Spleen (tissue), 7 donors: ENCODE measurements around the gene DCST1.

Source experiments
- POLR2A ChIP-seq, 3 donors: fragments of 450-650 bp; IDR thresholded peaks; one replicate each; pipeline ENCODE4 v1.5.1; 2017; ENCODE audit warnings: antibody characterized with exemption in 3 of 3, mild to moderate bottlenecking in 1 of 3
- POLR2AphosphoS5 ChIP-seq, 3 donors: sonication (generic); formaldehyde crosslinking; IDR thresholded peaks; one replicate each; pipeline ENCODE4 v1.5.1; 2017; ENCODE audit warnings: antibody characterized with exemption in 3 of 3
- TF ChIP-seq, protein P1 (sequence below), 11 experiments: fragments of 200-600 bp in 7 of 11; fragments of 450-650 bp in 4 of 11; sonication (generic) in 4 of 11; IDR thresholded peaks in 8 of 11; conservative IDR thresholded peaks in 3 of 11; 1 replicate in 7 of 11; 2 replicates in 4 of 11; pipeline versions ENCODE4 v1.4.0 to v1.8.0; 2016 to 2021; ENCODE audit warnings: antibody characterized with exemption in 11 of 11, inconsistent platforms in 4 of 11, mild to moderate bottlenecking in 1 of 11
- donor health status: DM: no; HTN: no; CAD: no; lungs with moderate emphysema.
- donor health status: DM: no; HTN: no; CAD: no.
- donor health status: DM: no; HTN: no; CAD: no.

- TF ChIP-seq POLR2AphosphoS5 (IDR thresholded peaks at IDR 0.05) (no peak), POLR2A (IDR thresholded peaks at IDR 0.05) (no peak)
- TF ChIP-seq, protein P1, sequence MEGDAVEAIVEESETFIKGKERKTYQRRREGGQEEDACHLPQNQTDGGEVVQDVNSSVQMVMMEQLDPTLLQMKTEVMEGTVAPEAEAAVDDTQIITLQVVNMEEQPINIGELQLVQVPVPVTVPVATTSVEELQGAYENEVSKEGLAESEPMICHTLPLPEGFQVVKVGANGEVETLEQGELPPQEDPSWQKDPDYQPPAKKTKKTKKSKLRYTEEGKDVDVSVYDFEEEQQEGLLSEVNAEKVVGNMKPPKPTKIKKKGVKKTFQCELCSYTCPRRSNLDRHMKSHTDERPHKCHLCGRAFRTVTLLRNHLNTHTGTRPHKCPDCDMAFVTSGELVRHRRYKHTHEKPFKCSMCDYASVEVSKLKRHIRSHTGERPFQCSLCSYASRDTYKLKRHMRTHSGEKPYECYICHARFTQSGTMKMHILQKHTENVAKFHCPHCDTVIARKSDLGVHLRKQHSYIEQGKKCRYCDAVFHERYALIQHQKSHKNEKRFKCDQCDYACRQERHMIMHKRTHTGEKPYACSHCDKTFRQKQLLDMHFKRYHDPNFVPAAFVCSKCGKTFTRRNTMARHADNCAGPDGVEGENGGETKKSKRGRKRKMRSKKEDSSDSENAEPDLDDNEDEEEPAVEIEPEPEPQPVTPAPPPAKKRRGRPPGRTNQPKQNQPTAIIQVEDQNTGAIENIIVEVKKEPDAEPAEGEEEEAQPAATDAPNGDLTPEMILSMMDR (IDR thresholded peaks at IDR 0.05 in 8 of 11, conservative IDR thresholded peaks at IDR 0.05 in 3 of 11): no peak
Observed at GRCh38 chr1:154989195-154989860, 44.3 kb upstream of the DCST1 start.
